Ramos (cell line): ENCODE measurements around the gene PRDX5.

ENCODE experiments used
- in situ Hi-C: fragments of 300-500 bp; cut with MboI; formaldehyde crosslinking; loops from one replicate; pipeline ENCODE4 v1.14.3; 2022; ENCODE audit warnings: low sequenced_read_pairs; ENCODE audit not compliant: unreplicated experiment

The PRDX5 gene

GRCh38 chr11:64341851-64342791 is 24.2 kb downstream of the PRDX5 start:
- in situ Hi-C loops, result no loop called here

DNA sequence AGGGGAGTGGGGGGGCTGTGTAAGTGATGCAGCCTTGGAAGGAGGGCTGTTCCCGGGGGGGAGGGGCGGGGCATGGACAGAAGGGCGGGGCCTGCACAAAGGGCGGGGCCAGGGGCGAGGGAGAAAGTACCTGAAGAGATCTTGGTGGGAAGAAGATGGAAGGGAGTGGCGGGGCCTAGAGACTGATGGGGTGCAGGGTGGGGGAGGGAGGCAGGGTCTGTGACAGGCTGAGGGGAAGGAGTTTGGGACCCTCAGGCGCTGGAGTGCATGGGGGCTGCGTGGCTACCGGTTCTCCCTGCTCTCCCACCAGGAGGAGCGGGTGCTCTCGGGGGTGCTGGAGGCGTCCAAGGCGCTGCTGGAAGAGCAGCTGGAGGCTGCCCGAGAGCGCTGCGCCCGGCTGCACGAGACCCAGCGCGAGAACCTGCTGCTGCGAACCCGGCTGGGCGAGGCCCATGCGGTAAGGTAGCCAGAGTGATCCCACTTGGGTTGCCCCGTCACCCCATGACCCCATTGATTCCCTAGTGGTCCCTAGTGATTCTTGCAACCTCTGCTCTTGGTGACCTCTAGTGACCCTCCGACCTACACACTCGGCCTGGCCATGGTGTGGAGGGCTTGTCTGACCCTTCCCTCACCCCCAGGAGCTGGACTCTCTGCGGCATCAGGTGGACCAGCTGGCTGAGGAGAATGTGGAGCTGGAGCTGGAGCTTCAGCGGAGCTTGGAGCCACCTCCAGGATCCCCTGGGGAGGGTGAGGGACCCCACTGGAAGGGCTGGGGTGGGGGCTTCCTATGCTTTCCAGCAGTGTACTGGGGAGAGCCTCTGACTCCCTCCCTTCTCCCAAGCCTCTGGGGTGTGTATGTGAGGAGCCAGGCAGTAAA is 25.2 kb downstream of the PRDX5 start:
- in situ Hi-C loops, result no loop called here

DNA sequence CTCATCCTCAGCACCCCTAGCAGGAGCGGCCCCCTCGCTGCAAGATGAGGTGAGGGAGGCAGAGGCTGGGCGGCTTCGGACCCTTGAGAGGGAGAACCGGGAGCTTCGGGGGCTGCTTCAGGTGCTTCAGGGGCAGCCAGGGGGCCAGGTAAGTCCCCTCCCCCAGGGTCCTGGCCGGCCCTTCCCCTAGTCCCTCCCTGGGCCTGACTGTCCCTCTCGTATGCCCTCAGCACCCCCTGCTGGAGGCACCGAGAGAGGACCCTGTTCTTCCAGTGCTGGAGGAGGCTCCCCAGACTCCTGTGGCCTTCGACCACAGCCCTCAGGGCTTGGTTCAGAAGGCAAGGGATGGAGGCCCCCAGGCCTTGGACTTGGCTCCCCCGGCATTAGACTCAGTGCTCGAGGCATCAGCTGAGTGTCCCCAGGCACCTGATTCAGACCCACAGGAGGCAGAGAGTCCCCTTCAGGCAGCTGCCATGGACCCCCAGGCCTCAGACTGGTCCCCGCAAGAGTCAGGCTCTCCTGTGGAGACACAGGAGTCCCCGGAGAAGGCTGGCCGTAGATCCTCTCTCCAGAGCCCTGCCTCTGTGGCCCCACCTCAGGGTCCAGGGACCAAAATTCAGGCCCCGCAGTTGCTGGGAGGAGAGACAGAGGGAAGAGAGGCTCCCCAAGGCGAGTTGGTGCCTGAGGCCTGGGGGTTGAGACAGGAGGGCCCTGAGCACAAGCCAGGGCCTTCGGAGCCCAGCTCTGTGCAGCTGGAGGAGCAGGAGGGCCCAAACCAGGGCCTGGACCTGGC is 26.0 kb downstream of the PRDX5 start:
- in situ Hi-C loops, result no loop called here

DNA sequence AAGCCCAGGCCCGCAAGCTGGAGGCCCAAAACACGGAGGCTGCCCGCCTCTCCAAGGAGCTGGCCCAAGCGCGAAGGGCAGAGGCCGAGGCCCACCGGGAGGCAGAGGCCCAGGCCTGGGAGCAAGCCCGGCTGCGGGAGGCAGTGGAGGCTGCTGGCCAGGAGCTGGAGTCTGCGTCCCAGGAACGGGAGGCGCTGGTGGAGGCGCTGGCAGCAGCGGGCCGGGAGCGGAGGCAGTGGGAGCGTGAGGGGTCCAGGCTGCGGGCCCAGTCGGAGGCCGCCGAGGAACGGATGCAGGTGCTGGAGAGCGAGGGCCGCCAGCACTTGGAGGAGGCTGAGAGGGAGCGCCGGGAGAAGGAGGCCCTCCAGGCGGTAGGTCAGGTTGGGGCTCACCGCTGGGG is 26.9 kb downstream of the PRDX5 start:
- in situ Hi-C loops, result no loop called here

DNA sequence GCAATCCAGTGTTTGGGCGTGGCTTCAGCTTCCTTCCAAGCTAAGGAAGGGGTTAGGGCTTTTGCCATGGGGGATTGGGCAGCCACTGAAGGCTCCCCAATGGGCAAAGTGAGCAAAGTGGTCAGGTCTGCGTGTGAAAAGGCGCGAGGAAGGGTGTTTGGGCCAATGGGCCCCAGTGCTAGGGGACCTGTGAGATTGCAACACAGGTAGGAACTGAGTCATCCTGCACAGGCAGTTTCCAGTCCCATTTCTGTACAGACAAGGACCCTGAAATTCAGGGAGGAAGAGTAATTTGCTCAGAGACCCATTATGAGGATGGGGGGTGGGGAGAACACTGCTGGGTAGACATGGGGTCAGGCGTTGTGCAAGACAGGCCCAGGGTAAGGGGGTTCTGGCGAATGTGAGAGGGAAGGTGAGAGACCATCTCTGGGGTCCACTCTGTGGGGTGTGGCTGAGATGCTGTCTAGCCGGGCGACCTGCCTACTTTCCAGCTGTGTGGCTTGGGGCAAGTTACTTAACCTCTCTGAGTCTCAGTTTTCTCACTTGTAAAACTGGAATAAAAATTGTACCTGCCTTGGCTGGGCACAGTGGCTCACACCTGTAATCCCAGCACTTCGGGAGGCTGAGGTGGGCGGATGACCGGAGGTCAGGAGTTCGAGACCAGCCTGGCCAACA is 29.4 kb downstream of the PRDX5 start:
- in situ Hi-C loops, result no loop called here

GRCh38 chr11:64348383-64349024 is 30.6 kb downstream of the PRDX5 start:
- in situ Hi-C loops, result no loop called here

GRCh38 chr11:64349025-64349387 is 31.1 kb downstream of the PRDX5 start:
- in situ Hi-C loops, result no loop called here

DNA sequence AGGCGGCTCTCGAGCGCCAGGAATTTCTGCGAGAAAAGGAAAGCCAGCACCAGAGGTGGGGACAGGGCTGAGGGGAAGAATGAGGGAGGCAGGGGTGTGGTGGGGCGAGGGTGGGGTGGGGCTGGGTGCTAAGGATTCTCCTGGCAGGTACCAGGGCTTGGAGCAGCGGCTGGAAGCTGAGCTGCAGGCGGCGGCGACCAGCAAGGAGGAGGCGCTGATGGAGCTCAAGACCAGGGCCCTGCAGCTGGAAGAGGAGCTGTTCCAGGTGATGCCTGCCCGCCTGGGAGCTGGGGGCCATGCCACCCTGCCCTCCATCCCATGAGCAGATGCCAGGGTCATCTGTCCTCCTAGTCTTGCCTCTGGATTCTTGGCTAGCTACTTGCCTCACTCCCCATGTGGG is 31.5 kb downstream of the PRDX5 start:
- in situ Hi-C loops, result no loop called here

DNA sequence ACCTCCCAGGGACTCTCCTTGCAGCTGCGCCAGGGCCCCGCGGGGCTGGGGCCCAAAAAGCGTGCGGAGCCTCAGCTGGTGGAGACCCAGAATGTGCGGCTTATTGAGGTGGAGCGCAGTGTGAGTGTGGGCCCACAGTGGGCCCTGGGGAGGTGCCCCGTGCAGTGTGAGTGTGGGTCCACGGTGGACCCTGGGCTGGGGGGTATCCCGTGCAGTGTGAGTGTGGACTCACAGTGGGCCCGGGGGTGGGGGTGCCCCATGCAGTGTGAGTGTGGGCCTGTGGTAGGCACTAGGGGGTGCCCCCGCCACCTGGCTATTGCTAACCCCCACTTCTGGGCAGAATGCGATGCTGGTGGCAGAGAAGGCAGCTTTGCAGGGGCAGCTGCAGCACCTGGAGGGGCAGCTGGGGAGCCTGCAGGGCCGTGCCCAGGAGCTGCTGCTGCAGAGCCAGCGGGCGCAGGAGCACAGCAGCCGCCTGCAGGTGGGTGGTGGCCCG is 33.3 kb downstream of the PRDX5 start:
- in situ Hi-C loops, result no loop called here

- in situ Hi-C loops, result no loop called here
Observed at GRCh38 chr11:64352099-64352994, 34.4 kb downstream of the PRDX5 start.

- in situ Hi-C loops, result no loop called here
Observed at GRCh38 chr11:64352995-64353714, 35.2 kb downstream of the PRDX5 start.

DNA sequence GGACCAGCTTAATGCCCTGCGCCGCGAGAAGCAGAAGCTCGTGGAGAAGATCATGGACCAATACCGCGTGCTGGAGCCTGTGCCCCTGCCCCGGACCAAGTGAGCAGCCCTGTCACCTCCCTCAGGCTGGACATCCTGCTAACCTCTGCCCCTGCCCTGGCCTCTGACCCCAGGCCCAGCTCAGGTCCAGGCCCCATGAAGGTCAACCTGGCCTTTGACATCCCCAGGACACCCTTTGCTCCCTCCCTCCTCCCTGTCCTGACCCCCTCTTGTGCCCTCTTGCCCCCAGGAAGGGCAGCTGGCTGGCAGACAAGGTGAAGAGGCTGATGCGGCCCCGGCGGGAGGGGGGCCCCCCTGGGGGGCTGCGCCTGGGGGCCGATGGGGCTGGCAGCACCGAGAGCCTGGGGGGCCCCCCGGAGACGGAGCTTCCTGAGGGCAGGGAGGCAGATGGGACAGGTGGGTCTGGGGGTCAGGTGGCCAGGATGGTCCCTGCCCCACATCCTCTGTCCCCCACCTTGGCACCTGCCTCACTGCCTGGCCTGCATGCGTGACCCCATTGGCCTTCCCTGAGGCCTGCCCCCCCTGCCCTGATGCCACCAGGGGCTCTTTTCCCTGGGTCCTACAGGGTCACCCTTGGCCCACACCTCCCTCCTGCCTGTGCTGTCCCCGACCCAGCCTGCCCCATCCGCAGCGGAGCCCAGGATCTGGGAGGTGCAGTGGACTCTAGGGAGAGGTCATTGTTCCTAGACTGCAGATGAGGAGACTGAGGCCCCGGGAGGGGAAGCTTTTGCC is 36.0 kb downstream of the PRDX5 start:
- in situ Hi-C loops, result no loop called here

DNA sequence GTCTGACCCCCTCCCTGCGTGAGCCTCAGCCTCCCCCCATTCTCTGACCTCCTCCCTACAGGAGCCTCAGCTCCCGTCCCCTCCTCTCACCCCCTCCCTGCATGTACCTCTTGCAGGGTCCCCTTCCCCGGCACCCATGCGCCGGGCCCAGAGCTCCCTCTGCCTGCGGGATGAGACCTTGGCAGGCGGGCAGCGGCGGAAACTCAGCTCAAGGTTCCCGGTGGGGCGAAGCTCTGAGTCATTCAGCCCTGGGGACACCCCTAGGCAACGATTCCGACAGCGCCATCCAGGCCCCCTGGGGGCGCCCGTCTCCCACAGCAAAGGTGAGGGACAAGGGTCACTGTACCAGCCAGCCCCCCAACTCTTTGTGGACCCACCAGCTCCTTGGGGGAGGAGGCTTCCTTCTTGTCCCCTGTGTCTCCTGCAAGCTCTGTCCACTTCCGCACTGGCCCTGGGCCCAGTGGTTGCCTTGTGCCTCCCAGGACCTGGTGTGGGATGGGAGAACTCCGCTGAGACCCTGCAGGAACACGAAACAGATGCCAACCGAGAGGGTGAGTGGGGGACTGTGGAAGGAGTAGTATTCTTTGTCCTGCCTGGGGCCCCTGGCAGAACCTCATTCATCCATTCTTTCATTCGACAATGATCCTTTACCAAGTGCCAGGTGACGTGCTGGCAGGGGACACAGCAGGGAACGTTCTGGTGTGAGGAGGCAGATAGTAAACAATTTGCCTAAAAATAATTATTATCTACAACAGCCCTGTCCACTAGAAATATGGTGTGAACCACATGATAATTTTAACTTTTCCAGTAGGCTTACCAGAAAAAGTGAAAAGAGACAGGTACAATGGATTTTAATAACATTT is 37.4 kb downstream of the PRDX5 start:
- in situ Hi-C loops, result no loop called here

DNA sequence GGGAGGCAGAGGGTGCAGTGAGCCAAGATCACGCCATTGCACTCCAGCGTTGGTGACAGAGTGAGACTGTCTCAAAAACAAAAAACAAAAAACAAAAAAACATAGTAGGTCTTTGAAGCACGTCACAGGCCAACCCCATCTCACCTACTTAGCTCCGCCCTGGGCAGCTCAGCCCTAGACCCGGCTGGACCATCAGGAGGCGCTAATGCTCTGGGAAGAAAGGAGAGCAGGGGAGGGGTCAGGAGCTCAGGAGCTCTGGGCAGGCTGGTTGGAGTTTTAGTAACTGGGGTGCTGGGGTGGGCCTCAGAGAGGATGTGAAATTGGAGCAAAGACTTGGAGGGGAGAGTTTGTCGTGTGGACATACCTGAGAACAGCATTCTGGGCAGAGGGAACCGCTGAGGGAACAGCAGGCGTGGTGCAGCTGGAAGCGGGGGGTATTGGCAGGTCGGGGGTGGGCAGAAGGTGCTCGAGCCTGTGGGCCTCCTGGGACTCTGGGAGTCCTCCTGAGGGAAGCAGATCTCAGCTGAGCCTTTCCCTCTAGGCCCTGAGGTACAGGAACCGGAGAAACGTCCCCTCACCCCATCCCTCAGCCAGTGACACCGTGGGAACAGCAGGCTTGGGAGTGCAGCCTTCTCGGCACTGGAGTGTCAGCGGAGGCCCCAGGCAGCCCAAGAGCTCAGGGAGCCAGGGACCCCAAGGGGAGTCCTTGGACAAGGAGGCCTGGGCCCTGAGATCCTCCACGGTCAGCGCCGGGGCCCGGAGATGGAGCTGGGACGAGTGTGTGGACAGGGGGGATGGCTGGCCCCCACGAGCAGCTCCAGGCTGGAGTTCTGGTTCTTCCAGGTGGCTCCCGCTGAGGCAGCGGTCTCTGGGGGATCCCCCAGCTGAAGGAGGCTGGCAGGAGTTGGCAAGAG is 38.8 kb downstream of the PRDX5 start:
- in situ Hi-C loops, result no loop called here

DNA sequence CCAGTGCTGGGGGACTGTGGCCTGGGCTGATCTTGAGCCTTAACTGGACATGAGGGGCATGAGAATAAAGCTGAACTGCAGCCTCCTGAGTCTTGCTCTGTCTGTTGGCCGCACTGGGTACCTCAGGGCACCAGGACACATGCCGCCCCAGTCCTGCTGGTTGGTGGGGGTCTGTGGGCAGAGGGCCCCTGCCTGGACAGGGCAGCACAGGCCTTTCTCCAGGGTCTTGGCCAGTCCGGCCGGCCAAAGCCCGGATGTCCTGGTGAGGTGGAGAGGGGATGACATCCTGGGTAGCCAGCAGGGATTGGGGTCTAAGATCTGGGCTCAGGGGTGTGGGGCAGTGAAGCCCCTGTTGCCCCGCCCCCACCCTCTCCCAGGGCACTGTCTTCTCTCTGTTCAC is 39.5 kb downstream of the PRDX5 start:
- in situ Hi-C loops, result no loop called here
